ENCODE results near the gene GPRC5A. TPM values are rescaled to one million over a fixed set of nuclear protein-coding genes. Genes with fewer than 3 reads are reported as not detected.

GPRC5A gene
- total and polyA plus RNA-seq, 2 of the 13 experiments (the other 11 are each of a cell fraction or from before 2014, with no cell fraction given), result 0.27 to 3.0 TPM

GRCh38 chr12:12946686-12947355, 55.5 kb downstream of the GPRC5A start (continued):
- TF ChIP-seq MLX (CRISPR knock-in tag; IDR thresholded peaks at IDR 0.05) (0 out of 2 replicates have a peak, but pooled peaks have one; percentile 26), CC2D1A (CRISPR knock-in tag; IDR thresholded peaks at IDR 0.05) (no peak), MAF1 (CRISPR knock-in tag; IDR thresholded peaks at IDR 0.05; ENCODE audit: borderline replicate concordance) (no peak), KAT8 (CRISPR knock-in tag; IDR thresholded peaks at IDR 0.05) (no peak), ZBTB8A (CRISPR knock-in tag; IDR thresholded peaks at IDR 0.05; ENCODE audit: borderline replicate concordance, low read depth) (no peak), ZNF136 (CRISPR knock-in tag; IDR thresholded peaks at IDR 0.05; ENCODE audit: low read depth) (no peak), MTERF4 (CRISPR knock-in tag; IDR thresholded peaks at IDR 0.05) (no peak), PAX8 (CRISPR knock-in tag; IDR thresholded peaks at IDR 0.05; ENCODE audit: borderline replicate concordance) (no peak), HOMEZ (CRISPR knock-in tag; IDR thresholded peaks at IDR 0.05; ENCODE audit: low read depth) (0 out of 2 replicates have a peak, but pooled peaks have one; percentile 19), MYPOP (CRISPR knock-in tag; IDR thresholded peaks at IDR 0.05) (no peak), HMG20A (CRISPR knock-in tag; IDR thresholded peaks at IDR 0.05; ENCODE audit: borderline replicate concordance) (peak; percentile 68; the same call in 1 of the 2 replicates), ZNF503 (CRISPR knock-in tag; IDR thresholded peaks at IDR 0.05) (no peak), NFE2L1 (CRISPR knock-in tag; IDR thresholded peaks at IDR 0.05; ENCODE audit: borderline replicate concordance) (no peak), ZNF883 (CRISPR knock-in tag; IDR thresholded peaks at IDR 0.05; ENCODE audit: not compliant biosample characterization) (no peak), PITX1 (CRISPR knock-in tag; IDR thresholded peaks at IDR 0.05) (no peak), ZGPAT (CRISPR knock-in tag; IDR thresholded peaks at IDR 0.05) (peak; percentile 45), HIVEP1 (CRISPR knock-in tag; IDR thresholded peaks at IDR 0.05) (no peak), ZKSCAN5 (CRISPR knock-in tag; IDR thresholded peaks at IDR 0.05) (no peak), FOXK2 (IDR thresholded peaks at IDR 0.05) (no peak), HDAC2 (CRISPR knock-in tag; IDR thresholded peaks at IDR 0.05) (peak; percentile 57; the same call in 1 of the 2 replicates), SOX5 (CRISPR knock-in tag; IDR thresholded peaks at IDR 0.05; ENCODE audit: borderline replicate concordance) (peak; percentile 91), TBX3 (IDR thresholded peaks at IDR 0.05; ENCODE audit: borderline replicate concordance) (peak; percentile 29; the same call in 1 of the 2 replicates), NCOA2 (CRISPR knock-in tag; IDR thresholded peaks at IDR 0.05) (peak; percentile 53; the same call in 1 of the 2 replicates)
